Measurements from ENCODE around the gene RPS18. TPM values are rescaled to one million over a fixed set of nuclear protein-coding genes. Genes with fewer than 3 reads are reported as not detected.

Gene RPS18
- total and polyA plus RNA-seq, 2 of the 13 experiments (the other 11 are each of a cell fraction or from before 2014, with no cell fraction given) = 3,896 to 5,806 TPM

GRCh38 chr6:33314943-33315792 is 43.3 kb downstream of the RPS18 start (continued):
- TF ChIP-seq ZNF687 (CRISPR knock-in tag; IDR thresholded peaks at IDR 0.05) = peak; percentile 43; the same call in 1 of the 2 replicates
- TF ChIP-seq ZNF589 (CRISPR knock-in tag; conservative IDR thresholded peaks at IDR 0.05) = 0 out of 2 replicates have a peak, but pooled peaks have one; percentile 68
- no peak for TF ChIP-seq TCF12 (IDR thresholded peaks at IDR 0.05)
- TF ChIP-seq TCF12 (CRISPR knock-in tag; IDR thresholded peaks at IDR 0.05) = no peak
- no peak for TF ChIP-seq ZBTB26 (CRISPR knock-in tag; IDR thresholded peaks at IDR 0.05; ENCODE audit: borderline replicate concordance)
- TF ChIP-seq KDM5B (CRISPR knock-in tag; IDR thresholded peaks at IDR 0.05; ENCODE audit: borderline replicate concordance) = 0 out of 2 replicates have a peak, but pooled peaks have one; percentile 0
- peak; percentile 66 for TF ChIP-seq RBFOX2 (IDR thresholded peaks at IDR 0.05; ENCODE audit: low read depth, low read length)
- no peak for TF ChIP-seq ETV5 (CRISPR knock-in tag; IDR thresholded peaks at IDR 0.05; ENCODE audit: borderline replicate concordance)
- 0 out of 2 replicates have a peak, but pooled peaks have one; percentile 23 for TF ChIP-seq ZBTB38 (CRISPR knock-in tag; IDR thresholded peaks at IDR 0.05)
- peak; percentile 94 for TF ChIP-seq AGO2 (optimal IDR thresholded peaks at IDR 0.05; ENCODE audit: low read depth, low read length)

Data from HepG2 (cell line).